ENCODE data around the gene RAB17.

RAB17 gene

DNA sequence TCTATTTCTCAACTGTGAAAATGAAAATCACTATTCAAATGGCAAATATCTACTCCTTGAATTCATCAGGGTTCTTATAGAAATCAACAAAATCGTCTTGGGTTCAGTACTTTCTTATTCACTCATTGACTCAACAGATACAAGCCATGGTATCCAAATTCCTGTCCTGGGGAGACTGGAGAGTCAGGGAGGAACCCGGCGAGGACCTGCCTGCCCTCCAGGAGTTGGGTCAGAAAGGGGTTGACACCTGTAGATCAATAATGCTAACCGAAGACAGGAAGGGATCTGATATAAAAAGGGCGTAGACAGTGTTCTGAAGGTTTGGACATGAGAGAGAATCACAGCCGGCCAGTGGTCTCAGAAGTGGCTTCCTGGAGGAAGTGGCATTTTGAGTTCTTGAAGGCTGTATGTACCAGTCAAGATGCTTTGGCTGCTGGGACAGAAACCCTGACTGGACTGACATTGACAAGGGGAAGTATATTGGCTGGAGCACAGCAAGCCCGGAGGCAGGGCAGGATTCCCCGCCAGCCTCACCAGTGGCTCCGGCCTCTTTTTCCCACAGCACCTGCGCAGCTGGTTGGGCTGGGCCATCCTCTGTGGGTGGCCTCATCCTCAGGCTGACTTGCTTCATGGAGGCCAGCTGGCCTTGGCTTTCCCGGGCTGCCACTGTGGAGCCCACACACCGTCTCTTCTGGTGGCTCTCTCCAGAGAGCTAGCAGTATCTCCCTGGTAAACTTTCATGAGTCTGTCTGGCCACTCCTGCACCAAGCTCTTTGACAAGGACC is 39.9 kb upstream of the RAB17 start:
- no peaks in the 10 kb centered on the region for H3K9me3 ChIP-seq (ENCODE audit: insufficient read depth, low read length, severe bottlenecking)
- peaks cover 3% of the 10 kb centered on the region for H3K27me3 ChIP-seq (ENCODE audit: insufficient read depth, low read length, poor library complexity)
- ATAC-seq (ENCODE audit: insufficient read depth, low read depth) (no peak), DNase-seq (no peak)
- no peak overlapping the region for H2AFZ ChIP-seq (ENCODE audit: low read depth, low read length)
- H3K79me2 ChIP-seq (ENCODE audit: insufficient read depth, low read length) = no peaks in the 10 kb centered on the region
- H4K20me1 ChIP-seq (ENCODE audit: insufficient read depth, low read length) = 0 out of 2 replicates have a peak, but pooled peaks cover 4% of the 10 kb centered on the region
- no peaks in the 10 kb centered on the region for H3K4me1 ChIP-seq (ENCODE audit: insufficient read depth, low read length)
- no peak overlapping the region for H3K27ac ChIP-seq (ENCODE audit: low read length)
- H3K4me3 ChIP-seq (ENCODE audit: low read depth in 1 of 2, low read length in 2 of 2) = no peak overlapping the region
- TF ChIP-seq, protein P1, sequence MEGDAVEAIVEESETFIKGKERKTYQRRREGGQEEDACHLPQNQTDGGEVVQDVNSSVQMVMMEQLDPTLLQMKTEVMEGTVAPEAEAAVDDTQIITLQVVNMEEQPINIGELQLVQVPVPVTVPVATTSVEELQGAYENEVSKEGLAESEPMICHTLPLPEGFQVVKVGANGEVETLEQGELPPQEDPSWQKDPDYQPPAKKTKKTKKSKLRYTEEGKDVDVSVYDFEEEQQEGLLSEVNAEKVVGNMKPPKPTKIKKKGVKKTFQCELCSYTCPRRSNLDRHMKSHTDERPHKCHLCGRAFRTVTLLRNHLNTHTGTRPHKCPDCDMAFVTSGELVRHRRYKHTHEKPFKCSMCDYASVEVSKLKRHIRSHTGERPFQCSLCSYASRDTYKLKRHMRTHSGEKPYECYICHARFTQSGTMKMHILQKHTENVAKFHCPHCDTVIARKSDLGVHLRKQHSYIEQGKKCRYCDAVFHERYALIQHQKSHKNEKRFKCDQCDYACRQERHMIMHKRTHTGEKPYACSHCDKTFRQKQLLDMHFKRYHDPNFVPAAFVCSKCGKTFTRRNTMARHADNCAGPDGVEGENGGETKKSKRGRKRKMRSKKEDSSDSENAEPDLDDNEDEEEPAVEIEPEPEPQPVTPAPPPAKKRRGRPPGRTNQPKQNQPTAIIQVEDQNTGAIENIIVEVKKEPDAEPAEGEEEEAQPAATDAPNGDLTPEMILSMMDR (IDR thresholded peaks at IDR 0.05; ENCODE audit: borderline replicate concordance, extremely low read depth, low read length, poor library complexity, severe bottlenecking) = no peak
- no peak for TF ChIP-seq EZH2 (IDR thresholded peaks at IDR 0.05; ENCODE audit: borderline replicate concordance, low read depth, low read length, severe bottlenecking)
- H3K4me2 ChIP-seq (ENCODE audit: insufficient read depth, low read length) = no peak overlapping the region
- no peaks in the 10 kb centered on the region for H3K36me3 ChIP-seq (ENCODE audit: insufficient read depth, low read length)
- H3K9ac ChIP-seq (ENCODE audit: low read depth, low read length) = no peak overlapping the region

DNA sequence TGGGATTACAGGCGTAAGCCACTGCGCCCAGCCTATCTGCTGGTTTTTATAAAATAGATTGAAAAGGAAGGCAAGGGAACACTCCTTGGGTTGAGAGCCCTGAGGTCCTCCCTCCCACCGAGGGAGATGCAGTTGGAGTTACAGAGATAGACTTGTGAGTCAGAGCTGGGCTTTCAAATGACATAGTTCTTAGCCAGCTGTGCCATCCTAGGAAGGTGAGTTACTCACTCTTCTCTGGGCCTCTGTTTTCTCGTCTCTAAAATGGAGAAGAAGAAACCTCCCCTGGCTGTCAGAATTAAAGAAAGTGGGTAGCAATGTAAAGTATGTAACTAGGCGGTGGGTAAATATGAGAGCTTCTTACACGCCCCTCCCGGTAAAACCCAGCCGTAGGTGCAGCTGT is 39.2 kb upstream of the RAB17 start:
- ATAC-seq (ENCODE audit: insufficient read depth, low read depth) (no peak), DNase-seq (no peak)
- Histone ChIP-seq H3K4me2 (ENCODE audit: insufficient read depth, low read length) (no peak overlapping the region), H3K36me3 (ENCODE audit: insufficient read depth, low read length) (no peaks in the 10 kb centered on the region), H4K20me1 (ENCODE audit: insufficient read depth, low read length) (0 out of 2 replicates have a peak, but pooled peaks cover 4% of the 10 kb centered on the region), H2AFZ (ENCODE audit: low read depth, low read length) (no peak overlapping the region), H3K27ac (ENCODE audit: low read length) (no peak overlapping the region), H3K4me1 (ENCODE audit: insufficient read depth, low read length) (no peaks in the 10 kb centered on the region), H3K9ac (ENCODE audit: low read depth, low read length) (no peak overlapping the region), H3K27me3 (ENCODE audit: insufficient read depth, low read length, poor library complexity) (peaks cover under 1% of the 10 kb centered on the region), H3K4me3 (ENCODE audit: low read depth in 1 of 2, low read length in 2 of 2) (no peak overlapping the region), H3K9me3 (ENCODE audit: insufficient read depth, low read length, severe bottlenecking) (no peaks in the 10 kb centered on the region), H3K79me2 (ENCODE audit: insufficient read depth, low read length) (no peaks in the 10 kb centered on the region)
- no peak for TF ChIP-seq EZH2 (IDR thresholded peaks at IDR 0.05; ENCODE audit: borderline replicate concordance, low read depth, low read length, severe bottlenecking)
- TF ChIP-seq, protein P1 (IDR thresholded peaks at IDR 0.05; ENCODE audit: borderline replicate concordance, extremely low read depth, low read length, poor library complexity, severe bottlenecking) = no peak

DNA sequence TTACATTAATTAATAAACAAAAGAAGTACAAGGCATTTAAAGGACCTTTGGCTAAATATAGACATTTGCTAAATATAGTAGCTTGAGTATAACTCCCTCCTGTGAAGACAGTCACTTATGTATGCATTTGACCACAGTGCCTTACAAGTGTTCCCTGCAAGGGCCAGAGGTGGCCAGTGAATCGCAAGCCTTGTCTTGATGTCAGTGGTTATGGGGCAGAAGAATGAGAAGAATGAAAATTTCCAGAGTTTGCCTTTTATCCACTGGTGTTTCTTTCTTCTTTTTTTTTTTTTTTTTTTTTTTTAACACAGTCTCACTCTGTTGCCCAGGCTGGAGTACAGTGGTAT is 38.6 kb upstream of the RAB17 start:
- H4K20me1 ChIP-seq (ENCODE audit: insufficient read depth, low read length) = 0 out of 2 replicates have a peak, but pooled peaks cover 4% of the 10 kb centered on the region
- no peak overlapping the region for H3K4me2 ChIP-seq (ENCODE audit: insufficient read depth, low read length)
- no peaks in the 10 kb centered on the region for H3K79me2 ChIP-seq (ENCODE audit: insufficient read depth, low read length)
- TF ChIP-seq, protein P1 (IDR thresholded peaks at IDR 0.05; ENCODE audit: borderline replicate concordance, extremely low read depth, low read length, poor library complexity, severe bottlenecking) = no peak
- no peak for TF ChIP-seq EZH2 (IDR thresholded peaks at IDR 0.05; ENCODE audit: borderline replicate concordance, low read depth, low read length, severe bottlenecking)
- H3K9ac ChIP-seq (ENCODE audit: low read depth, low read length) = no peak overlapping the region
- no peak overlapping the region for H3K4me3 ChIP-seq (ENCODE audit: low read depth in 1 of 2, low read length in 2 of 2)
- no peaks in the 10 kb centered on the region for H3K36me3 ChIP-seq (ENCODE audit: insufficient read depth, low read length)
- H3K4me1 ChIP-seq (ENCODE audit: insufficient read depth, low read length) = no peaks in the 10 kb centered on the region
- H2AFZ ChIP-seq (ENCODE audit: low read depth, low read length) = no peak overlapping the region
- H3K27ac ChIP-seq (ENCODE audit: low read length) = no peak overlapping the region
- ATAC-seq (ENCODE audit: insufficient read depth, low read depth) (no peak), DNase-seq (no peak)
- H3K27me3 ChIP-seq (ENCODE audit: insufficient read depth, low read length, poor library complexity) = no peaks in the 10 kb centered on the region
- no peaks in the 10 kb centered on the region for H3K9me3 ChIP-seq (ENCODE audit: insufficient read depth, low read length, severe bottlenecking)

Measured in DND-41 (cell line).